GM18858 (cell line): ENCODE data around the gene STK24.

Experiments used
- ATAC-seq: cut with Tn5 transposase; IDR thresholded peaks from one replicate; pipeline ENCODE4 v1.9.1; 2021; ENCODE audit not compliant: unreplicated experiment

The STK24 gene

DNA sequence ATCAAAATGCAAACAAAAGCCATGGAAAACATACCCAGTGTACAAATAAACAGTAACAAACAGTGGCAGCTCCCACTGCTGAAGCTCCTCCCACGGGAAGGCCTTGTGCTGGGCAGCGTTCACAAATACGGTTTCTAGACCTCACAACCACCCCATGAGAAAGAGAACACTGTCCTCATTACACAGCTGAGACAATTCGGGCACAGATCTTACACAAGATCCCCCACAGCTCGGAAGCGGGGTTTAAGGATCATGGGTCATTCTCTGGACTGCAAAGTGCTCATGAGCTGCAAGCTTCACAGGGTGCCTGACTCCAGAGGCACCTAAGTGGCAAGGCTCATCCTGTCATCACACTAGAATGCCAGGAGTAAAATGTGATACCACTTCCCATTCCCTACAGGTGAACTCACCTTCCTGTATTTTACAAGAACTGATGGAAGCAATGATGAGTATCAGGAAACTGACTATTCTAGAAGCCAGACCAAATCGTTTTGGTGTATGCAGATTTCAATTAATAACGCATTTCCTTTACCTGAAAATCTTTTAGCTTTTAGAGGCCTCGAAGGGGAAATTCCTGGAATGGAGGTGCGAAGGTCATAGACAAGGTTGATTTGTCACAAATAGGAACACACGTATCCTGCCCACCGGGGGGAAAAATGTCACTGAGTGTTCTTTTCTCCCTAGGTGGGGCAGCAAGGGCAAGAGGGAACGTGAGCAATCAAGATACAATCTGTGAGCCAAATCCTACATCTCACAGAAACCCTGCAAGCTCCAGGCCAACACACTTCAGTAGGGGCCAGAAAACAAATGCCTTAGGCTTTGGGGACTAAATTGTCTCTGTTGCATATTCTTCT lies 41.2 kb downstream of the STK24 start:
- no peak for ATAC-seq

DNA sequence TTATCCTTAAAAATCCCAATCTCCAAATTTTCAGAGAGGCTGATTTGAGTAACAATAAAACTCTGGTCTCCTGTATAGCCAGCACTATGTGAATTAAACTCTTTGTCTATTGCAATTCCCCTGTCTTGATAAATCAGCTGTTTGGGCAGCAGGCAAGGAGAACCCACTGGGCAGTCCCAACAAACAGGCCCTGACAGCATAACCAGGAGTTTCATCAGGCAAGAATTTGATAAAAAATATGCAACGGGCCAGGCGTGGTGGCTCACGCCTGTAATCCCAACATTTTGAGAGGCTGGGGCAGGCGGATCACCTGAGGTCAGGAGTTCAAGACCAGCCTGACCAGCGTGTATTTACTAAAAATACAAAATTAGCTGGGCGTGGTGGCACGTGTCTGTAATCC lies 42.1 kb downstream of the STK24 start:
- ATAC-seq: no peak

- ATAC-seq: no peak
These were observed 43.0 kb downstream of the STK24 start for GRCh38 chr13:98533912-98534311.

- no peak for ATAC-seq
These were observed 44.7 kb downstream of the STK24 start for GRCh38 chr13:98532254-98532653.

GRCh38 chr13:98530217-98530616 lies 46.7 kb downstream of the STK24 start:
- no peak for ATAC-seq

- no peak for ATAC-seq
These were observed 47.7 kb downstream of the STK24 start for GRCh38 chr13:98529171-98529570.

DNA sequence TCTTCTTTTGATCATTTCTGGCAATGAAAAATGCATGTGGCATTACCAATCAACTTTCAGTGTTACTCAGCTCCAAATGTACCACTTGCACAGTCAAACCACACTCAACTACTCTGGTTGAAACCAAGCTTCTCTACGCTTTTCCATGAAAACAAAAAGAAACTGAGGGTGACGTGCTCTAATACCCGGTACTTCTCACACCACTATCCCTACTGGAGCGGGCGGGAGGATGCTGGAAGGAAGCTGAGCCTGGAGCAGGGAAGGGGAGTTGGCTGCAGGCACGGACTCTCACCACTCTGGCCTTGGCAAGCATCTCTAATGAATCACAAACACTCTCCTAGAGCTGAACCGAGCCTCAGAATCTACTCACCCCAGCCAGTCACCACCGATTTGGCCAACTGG lies 48.2 kb downstream of the STK24 start:
- ATAC-seq: no peak

DNA sequence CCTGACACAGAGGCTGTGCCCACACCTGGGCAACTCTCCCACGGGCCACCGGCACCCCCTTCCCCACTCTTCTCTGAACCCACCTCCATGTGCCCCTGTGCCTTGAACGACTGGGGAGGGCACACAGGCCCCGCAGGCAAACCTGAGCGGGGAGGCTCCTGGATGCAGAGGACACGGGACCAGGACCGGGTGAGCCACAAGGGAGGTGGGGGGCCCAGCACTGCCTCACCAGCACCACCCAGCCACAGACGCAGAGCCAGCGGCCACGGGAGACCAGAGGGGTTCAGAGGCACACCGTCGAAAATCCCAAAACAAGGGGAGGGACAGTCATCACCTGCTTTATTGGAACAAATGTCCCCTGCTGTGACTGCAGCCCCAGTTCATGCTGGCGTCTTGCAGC lies 49.4 kb downstream of the STK24 start:
- no peak for ATAC-seq

GRCh38 chr13:98526182-98526512 lies 50.8 kb downstream of the STK24 start:
- peak; percentile 29 for ATAC-seq

DNA sequence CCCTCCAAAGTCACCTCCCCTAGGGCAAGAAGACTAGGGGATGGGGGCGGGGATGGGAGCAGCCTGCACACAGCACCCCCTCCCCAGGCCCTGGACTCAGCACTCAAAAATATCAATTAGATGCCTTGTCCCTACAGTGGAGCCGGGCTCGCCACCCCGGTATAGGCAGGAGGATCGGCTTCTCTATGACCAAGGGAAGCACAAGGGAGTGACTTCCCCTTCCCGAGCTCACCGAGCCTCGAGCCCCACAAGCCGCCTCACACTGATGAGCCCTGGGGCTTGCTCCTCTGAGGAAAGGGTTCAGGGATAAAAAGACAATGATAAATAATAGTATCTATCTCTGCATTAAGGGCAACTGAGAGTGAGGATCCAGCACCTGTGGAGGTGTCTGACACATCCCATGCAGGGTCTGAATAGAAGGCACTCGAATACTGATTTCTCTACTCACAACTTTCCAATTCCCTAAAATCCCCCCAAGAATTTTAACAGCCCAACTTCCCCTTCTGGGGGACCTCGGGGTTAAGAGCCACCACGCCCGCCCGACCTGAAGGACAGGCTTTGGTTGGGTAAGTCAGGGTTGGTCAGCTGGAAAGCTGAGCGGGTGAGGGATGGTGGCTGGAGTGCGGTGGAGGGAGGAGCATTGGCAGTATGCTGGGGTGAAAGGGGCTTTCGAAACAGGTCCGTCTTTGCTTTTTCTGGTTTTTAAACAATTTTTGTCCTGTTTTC lies 51.3 kb downstream of the STK24 start:
- peak; percentile 24 for ATAC-seq

- no peak for ATAC-seq
These were observed 52.1 kb downstream of the STK24 start for GRCh38 chr13:98524793-98525192.

DNA sequence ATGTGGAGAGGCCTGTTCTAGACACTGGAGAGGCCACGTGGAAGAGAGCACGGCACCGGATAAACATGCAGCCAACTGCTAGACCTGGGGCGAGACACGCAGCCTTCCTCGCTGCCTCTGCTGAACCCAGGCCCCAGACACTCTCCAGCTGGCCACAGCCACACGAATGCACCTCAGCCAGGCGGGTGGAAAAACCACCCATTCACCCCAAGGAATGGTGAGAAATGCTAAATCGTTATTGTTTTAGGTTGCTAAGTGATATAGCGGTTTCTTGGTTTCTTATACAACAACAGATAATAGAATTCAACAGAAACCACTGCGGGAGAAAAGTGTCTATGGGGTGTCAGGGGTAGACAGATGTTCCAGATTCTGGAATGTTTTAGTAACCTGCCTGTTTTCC lies 52.5 kb downstream of the STK24 start:
- no peak for ATAC-seq

DNA sequence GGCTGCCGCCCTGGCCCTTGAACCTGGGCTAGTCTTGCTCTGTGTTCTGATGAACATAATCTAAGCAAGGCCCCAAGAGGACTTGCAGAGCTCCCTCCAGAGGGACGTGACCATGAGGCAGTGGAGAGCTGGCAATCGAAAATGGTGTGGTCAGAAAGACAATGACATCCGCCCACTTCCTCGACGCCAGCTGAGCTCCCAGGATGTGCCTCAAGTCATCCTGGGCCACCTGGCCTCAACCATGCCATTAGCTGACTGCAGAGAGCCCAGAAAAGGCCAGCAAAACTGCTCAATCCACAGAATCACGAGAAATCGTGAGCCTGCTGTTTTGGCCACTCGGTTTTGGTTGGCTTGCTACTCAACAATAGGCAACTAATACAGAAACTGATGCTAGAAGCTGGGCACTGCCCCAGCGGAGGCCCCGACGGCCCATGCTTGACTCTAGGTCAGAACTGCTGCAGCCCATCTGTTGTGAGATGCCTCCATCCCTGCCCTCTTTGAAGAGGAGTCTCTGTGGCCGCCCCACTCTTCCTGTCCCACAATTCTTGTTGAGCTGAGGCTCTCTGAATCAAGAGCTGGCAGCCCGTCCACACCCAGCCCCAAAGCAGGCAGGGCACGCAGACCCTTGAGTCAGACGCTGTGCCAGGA lies 53.3 kb downstream of the STK24 start:
- peak; percentile 32 for ATAC-seq

DNA sequence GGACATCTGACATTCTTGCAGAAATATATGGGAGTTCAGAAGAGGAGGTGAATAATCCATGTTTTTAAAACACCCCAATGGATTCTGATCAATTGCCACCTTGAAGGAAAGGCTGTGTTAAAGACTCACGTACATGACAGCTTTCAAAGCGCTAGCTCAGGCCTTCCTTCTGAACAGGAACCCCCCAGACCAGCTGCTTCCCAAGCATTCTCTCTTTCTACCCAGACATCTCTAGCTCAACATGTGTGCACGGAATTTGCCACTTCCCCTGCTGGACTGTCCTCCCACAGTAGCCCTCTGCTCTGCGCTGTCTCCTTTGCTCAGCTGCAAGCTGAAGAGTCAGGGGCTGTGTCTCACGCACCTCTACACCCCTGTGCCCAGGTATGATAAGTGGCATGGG lies 54.5 kb downstream of the STK24 start:
- no peak for ATAC-seq

- no peak for ATAC-seq
These were observed 55.3 kb downstream of the STK24 start for GRCh38 chr13:98521461-98522247.

DNA sequence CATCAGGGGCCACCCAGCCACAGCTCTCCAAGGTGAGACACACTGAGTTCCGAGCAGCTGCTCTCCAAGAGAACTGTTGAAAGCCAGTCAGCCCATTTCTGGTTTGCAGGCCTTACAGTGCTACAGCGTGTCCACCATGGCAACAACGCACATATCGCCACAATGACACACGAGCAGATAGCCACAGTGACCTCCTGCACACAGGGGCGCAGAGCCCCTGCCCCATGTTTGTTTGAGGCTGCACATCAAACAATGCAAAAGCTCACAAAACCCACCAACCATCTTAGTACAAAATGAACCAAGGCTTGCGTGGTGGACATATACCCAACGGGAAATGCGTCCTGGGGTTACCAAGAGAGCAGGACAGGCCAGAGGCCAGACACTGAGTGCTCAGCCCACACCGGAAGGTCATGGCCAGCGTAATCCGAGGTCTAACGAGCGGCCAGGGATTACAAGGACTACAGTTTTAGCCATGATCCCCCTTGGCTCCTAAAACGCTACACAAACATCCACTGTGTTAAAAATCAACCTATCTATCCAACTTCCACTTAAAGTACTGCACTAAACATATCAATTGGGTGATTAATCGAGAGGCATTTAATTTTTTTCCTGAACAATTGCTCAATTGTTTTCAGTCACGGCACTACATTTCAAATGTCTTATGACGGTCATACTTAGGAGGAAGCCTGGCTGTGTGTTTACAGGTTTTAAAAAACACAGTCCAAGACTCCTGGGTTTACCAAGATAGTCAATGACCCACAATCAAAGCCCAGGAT lies 56.0 kb downstream of the STK24 start:
- no peak for ATAC-seq

DNA sequence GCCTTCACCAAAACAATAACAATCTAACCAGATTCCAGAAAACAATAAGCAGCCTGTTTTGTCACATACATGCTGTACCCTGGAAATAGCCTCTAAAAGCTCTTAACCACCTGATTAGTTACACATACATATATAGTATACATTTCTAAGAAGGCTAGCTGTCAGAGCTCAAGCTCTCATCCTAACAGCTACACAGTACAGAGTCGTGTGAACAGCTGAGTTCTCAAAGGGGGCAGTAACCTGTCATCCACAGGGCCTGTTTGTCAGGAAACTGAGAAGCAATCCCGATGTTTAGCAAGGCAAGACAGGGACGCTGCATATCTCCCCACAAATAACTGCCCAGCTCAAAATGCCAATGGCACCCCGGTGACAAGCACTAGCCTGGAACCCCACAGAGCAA lies 56.9 kb downstream of the STK24 start:
- ATAC-seq: no peak

GRCh38 chr13:98517576-98518310 lies 59.2 kb downstream of the STK24 start:
- ATAC-seq: peak; percentile 30

DNA sequence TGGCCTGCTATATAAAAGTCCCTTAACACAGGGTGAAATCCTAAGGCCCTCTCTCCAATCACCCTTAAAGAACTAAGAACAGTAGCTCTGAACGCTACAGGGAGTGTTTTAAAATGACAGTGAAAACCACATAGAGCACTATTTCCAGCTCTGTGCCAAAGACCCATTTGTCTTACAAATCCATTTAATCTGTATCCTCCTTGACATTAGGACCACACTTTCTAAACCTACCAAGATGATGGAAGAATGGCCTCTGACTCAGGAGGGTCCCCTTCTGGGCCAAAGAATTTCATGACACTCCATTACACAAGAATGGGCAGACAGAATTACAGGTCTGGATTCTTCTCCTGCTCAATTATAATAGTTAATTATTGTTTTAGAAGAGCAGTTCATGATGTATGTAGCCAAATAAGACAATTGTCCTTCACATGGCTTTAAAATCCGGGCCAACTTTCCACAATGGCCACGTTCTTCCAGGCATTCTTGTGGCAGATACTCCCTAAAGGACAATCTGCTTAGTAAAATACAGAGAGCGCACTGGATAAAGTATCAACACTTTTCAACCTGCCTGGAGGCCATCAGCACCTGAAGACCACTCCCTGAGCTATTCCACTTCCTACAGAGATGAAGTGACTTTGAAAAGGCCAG lies 61.0 kb downstream of the STK24 start:
- no peak for ATAC-seq
